LoVo (cell line): ENCODE measurements around the gene NUDT7.

Source experiments
- DNase-seq: peaks from one replicate; pipeline ENCODE4 v3.0.0-alpha.2; 2016; ENCODE audit warnings: low spot score

Gene NUDT7

DNA sequence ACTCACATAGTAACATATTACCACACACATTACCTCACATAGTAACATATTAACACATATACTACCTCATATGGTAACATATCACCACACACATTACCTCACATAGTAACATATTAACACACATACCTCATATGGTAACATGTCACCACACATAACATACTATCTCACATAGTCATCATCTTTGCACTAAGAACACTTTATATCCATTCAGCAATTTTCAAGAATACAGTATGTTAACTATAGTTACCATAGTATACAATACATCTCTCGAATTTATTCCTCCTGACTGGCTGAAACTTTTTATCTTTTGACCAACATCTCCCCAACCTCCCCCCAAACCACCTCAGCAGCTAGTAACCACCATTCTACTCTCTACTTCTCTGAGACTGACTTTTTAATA, 7.6 kb downstream of the NUDT7 start:
- DNase-seq: no peak

DNA sequence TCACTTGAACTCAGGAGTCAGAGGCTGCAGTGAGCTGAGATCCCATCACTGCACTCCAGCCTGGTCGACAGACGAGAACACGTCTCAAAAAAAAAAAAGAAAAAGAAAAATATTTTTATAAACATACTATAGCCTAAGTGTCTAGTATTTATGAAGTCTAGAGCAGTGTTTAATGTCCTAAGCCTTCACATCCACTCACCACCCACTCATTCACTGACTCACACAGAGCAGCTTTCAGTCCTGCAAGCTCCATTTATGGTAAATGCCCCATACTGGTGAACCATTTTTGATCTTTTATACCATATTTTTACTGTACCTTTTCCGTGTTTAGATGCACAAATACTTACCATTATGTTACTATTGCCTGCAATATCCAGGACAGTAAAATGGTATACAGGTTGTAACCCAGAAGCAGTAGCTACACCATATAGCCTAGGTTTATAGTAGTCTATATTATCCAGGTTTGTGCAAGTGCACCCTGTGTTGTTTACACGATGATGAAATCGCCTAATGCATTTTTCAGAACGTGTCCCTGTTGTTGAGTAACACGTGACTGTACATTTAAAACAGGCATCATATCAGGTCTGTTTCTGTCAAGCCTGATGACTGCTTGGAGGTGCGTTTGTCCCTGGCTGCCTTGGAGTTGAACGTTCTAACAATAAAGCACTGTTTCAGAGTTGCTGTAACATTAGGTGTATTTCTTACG, 10.1 kb downstream of the NUDT7 start:
- no peak for DNase-seq

DNA sequence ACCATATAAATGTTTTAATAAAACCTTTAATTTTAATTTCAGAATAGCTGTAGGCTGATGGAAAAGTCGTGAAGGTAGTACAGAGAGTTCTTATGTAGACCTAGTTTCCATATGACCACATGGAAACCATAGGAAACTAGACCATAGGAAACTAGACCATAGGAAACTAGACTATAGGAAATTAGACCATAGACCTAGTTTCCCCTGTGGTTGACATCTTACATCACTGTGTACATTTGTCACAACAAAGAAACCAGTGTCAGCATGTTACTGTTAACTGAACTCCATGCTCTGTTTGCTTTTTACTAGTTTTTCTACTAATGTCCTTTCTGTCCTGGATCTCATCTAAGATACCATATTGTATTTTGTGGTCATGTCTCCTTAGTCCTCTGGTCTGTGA, 14.6 kb downstream of the NUDT7 start:
- no peak for DNase-seq

DNA sequence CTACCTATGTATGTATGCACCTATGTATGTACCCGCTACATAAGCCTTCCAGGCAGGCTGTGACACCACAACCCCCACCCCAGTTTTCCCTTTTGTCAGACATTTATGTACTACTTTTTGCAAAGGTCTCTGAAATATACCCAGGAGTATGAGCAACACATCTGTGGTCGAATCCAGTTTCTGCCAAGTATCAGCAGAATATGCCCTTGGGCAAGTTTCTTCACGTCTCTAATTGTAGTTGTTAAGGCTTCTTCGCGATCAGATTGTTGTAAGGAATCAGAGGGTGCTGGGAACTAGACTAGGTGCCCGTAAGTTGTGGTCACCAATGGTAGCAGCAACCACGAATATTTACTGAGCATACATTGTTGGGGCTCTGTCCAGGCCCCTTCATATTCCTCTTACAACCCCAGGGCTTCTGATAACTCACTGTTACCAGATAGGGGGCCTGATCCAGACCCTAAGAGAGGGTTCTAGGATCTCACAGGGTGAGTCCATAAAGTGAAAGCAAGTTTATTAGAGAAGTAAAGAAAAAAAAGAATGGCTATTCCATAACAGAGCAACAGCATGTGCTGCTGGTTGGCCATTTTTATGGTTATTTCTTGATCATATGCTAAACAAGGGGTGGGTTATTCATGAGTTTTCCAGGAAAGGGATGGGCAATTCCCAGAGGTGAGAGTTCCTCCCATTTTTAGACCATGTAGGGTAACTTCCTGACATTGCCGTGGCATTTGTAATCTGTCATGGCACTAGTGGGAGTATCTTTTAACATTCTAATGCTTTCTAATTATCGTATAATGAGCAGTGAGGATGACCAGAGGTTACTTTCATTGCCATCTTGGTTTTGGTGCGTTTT, 16.6 kb downstream of the NUDT7 start:
- DNase-seq: no peak

DNA sequence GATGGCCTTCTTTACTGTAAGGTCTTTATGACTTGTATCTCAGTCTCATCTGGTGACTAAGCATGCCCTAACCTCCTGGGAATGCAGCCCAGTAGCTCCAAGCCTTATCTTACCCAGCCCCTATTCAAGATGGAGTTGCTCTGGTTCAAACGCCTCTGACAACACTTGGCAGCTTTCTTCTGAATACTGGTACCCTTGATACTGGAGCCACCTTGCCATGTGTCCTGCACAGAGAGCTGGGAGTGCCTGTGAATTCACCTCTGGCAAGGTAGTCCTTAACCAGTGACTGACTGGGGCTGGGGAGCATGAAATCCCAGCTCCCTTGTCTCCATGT, 17.2 kb downstream of the NUDT7 start:
- DNase-seq: no peak

DNA sequence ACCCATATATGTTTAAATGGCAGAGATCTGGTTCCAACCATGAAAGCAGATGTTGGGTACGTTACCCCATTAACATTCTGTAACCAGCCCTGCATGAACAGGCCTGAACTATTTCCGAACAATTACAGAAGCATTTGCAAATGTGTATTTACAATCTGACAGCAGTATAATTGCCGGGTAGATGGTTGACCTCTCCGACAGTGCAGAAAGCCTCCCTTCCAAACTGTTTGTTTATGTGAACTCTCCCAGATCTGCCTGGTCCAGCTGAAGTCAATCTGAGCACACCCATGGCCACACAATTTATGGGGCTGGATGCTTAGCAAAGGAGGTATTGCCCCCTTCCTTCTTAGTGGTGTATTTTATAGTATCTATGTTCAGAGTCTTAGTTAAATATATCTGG, 21.8 kb downstream of the NUDT7 start:
- DNase-seq: no peak

DNA sequence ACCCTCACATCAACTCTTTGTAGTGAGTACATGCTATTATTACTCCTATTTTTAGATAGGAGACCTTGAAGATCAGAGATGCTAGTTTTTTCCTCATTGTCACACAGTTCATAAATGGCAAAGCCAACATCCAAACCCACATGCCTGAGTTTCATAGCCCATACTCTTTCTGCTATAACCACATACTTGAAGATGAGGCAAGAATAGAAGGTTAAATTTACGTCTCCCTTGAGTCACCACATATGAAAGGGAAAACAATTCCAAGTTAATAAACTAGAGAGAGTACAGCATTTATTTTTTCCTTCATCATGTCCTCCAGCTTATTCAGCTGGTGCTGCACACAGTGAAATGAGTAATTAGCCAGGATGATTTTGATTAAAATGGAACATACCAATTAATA, 23.7 kb downstream of the NUDT7 start:
- no peak for DNase-seq

DNA sequence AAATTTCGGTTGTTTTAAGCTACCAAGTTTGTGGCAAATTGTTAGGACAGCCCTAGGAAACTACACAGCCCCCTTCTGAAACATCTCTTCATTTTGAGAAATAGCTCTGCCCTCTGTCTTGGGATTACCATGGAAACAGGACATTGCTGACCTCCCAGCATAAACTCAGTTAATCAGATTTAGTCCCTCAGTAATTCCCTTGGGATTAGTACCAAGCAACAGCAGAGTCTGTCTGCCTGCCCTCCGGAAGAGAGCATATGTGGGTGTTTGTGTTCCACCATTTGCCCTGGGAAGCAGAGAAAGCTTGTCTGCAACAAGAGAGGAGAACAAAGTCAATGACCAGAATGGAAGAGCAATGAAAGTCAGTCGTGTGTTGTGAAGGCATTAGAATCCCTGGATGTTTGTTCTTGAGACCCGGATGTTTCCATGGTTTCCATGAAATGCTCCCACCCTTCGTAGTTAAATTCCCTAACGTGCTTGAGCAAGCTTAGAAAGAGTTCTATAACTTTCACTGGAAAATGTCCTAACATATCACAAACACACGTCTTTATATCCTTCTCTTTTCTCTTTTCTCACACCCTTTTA, 26.2 kb downstream of the NUDT7 start:
- DNase-seq: no peak

DNA sequence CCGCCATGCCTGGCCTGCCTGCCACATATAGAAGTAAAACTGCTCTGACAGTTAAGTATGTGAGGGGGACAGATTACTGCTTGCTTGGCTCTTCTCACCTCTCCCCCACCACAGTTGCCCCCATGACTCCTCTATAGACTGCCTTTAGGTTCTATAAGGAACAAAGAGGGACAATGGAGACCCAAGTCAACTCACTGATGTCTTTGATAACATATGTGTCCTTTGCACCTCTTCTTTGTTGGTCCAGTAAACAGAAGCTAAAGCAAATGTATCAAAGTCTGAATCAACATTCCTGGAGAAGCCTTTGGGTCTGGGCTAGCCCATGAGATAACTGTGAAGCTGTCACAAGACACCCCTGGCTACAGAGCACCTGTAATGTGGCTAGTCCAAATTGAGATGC, 27.1 kb downstream of the NUDT7 start:
- no peak for DNase-seq

DNA sequence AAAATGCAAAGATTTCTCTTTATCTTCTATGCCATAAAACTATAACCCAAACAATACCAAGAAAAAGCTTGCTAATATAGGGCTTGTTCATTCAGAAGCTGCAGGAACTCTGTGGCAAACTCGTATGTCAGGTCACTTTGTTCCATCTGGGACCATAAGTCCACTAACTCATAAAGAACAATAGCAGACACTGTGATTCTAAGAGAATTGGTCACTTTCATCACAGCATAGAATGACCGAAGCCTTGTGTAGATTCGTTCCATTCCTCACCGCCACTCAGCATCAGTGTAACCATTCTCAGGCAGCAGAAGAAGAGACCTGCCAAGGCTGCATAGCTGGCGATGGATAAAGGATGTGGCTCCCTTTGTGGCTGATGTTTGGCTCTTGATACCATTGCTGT, 35.7 kb downstream of the NUDT7 start:
- DNase-seq: no peak

DNA sequence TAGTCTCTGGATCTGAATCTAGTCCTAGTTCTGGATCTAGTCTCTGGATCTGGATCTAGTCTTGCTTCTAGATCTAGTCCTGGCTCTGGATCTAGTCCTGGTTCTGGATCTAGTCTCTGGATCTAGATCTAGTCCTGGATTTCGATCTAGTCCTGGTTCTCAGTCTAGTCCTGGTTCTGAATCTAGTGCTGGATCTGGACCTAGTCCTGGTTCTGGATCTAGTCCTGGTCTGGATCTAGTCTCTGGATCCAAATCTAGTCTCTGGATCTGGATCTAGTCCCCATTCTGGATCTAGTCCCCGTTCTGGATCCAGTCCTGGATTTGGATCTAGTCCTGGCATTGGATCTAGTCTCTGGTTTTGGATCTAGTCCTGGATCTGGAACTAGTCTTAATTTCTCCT, 36.2 kb downstream of the NUDT7 start:
- no peak for DNase-seq

DNA sequence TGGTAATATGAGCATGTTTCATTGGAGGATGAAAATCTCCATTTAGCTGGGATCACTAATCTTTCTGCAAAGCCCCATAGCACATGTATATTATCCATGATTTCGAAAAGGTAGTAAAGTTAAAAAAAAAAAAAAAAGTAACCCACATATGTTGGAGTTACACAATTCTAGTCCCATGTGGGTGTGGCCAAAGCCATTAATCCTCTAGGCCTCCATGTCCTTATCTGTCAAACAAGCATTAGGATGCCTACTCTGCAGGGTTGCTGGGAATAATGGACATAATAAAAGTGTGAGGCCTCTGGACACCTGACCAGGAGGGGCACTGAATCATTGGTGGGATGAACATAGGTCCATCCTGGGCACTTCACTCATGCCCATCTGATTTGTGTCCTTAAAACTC, 36.9 kb downstream of the NUDT7 start:
- DNase-seq: no peak

DNA sequence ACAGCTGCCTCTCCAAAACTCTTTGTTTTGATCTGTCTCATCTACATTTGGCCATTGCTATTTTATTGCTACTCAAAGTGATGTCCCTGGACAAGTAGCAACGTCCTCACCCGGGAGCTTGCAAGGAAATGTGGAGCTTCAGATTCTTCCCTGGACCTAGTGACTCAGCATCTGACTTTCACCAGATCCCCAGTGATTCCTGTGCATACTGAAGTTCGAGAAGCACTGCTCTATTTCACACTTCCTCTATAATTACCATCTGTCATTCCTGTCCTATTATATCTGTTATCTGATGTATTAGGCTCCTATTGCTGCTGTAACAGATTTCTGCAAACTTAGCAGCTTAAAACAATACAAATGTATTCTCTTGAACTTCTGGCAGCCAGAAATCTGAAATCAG, 37.5 kb downstream of the NUDT7 start:
- DNase-seq: no peak

DNA sequence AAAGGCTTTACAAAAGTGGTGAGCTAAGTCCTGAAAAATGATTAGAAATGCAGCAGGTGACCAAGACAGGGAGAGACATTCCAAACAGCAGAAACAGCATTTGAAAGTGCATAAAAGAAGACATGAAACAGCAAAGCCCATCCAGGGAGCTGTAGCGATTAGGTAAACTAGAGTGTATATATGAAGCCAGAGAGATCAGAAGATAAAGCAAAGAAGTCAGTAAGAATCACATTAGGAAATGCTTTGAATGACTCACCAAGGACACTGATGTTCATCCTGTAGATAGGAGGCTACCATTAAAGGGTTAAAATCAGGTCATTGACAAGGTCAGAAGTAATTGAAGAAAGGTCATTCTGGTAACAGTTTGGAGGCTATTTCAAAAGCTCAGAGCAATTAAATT, 38.5 kb downstream of the NUDT7 start:
- no peak for DNase-seq

DNA sequence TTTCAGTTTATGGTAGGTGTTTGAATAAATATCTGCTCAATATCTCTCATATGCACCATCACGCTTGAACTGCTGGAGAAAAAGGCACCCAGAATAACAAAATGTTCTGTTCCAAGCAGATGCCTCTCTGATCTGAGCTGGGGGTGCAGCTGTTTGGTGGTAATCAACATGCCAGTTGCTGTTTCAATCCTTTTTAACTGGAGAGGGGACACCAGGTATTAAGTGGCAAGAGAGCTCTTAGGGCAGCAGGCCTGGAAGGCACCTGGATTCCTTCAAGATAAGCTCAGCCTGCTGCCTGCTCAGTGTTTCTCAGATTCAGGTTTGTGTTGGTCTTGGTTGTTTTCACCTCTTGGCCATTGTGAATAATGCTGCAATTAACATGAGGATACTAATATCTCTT, 38.9 kb downstream of the NUDT7 start:
- DNase-seq: no peak

DNA sequence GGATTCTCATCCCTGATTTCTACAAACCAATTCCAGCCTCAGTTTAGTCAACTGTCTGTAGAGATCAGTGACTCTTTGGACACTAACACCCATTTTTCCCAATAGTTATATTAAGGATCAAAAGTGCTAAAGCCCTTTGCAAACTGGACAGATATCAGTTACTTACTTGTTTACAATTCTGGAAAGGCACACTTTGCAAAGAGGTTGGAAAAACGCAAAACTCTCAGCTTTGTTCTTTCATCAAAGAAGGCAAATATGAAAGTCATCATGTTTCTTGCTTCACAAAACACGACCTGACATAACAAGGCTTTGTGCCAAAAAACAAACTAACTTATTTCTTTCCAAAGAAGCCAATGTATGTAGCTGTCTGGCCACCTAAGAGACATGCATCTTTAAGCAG, 39.9 kb downstream of the NUDT7 start:
- DNase-seq: no peak

DNA sequence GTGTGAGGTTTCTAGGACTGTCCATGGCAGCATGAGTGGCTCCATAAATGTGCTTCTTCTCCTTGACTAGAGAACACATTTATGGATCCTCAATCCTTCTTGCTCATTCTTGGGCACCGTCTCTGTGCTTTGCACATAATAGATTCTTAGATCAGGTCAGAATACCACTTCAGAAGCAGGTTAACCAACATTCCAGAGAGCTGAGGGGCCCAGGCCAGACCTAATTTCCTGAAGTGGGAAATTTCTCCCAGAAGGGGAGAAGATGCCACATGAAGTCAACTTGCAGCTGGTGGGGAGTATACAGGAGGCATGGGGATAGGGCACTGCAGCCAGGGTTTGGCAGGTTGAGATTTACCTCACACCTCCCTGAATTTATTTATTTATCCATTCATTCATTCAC, 41.7 kb downstream of the NUDT7 start:
- DNase-seq: no peak

DNA sequence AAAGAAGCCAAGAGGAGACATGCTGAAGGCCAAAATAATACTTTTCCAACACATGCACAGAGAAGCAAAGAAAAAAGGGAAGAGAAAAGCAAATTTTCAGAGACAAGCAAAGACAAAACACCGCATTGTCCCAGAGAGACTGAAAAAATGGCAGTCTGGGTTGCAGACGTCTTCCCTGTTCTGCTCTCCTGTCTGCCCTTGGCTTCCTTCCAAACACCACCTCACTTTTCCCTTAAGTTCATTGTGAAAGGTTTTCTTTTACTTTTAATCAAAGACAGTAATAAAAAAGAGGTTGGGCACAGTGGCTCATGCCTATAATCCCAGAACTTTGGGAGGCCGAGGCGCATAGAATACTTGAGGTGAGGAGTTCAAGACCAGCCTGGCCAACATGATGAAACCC, 44.9 kb downstream of the NUDT7 start:
- no peak for DNase-seq

DNA sequence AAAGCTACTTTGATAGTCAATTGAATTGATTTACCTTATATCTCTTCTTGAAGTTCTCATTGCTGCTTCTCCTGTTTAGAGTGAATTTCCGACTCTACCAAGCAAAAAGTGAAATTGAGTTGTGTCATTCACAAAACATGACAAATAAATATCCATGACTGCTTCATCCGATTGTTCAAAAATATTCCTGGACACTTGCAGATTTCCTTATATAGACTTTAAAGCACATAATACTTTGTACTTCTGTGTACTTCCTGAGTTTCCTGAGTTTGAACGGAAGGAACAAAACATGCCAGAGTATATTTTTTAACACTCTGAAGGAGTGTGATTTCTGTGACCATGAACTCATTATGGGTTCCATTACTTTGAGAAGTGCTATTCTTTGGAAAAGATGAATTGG, 45.5 kb downstream of the NUDT7 start:
- no peak for DNase-seq

DNA sequence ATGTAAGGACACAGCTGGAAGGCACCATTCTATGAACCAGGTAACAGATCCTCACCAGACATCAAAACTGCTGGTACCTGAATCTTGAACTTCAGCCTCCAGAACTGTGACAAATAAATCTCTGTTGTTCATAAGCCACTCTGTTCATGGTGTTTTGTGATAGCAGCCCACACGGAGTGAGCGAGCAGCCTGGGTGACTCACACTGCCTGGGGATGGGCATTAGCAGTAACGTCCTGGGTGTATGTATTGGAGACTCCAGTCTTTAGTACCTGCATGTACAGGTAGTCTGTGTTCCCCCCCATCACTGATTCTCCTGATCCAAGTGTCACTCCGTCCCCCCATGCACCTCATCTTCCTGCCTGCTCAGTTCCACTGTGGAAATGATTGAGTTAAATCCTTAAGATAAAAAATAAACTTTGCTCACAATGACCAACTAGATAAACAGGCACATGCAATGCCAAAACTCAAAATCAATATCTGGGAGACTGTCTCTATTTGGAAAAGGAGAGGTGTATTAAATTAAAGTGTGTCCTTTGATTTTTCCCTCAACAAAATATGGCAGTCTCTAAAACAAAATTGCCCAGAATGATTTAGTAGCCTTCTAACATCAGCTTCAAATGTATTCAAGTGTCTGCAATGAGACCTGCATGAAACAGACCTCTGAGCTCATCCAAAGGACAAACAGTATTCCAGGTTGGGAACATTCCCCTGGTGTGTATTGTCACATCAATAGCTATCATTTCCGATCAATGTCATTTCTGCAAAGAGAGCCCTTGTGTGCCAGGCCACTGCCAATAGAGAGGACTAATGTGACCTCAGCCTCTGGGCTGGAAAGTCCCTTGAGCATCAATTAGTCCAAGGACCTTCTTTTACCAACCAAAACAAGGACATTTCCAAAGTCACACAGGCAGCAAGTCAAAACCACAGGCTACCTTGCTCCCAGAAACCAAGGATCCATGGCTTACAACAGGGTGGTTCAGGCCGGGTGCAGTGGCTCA, 53.9 kb downstream of the NUDT7 start:
- DNase-seq: no peak

DNA sequence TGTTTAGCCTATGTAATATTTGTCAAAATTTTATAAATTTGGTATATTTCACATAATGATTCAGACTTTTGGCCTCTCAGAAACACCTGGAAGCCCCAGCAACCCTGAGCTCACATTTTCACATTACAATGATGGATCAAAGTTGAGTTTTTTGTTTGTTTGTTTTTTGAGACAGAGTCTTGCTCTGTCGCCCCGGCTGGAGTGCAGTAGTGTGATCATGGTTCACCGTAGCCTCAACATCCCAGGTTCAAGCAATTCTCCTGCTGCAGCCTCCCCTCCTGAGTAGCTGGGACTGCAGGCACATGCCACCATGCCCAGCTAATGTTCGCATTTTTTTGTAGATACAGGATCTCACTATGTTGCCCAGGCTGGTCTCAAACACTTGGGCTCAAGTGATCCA, 55.4 kb downstream of the NUDT7 start:
- no peak for DNase-seq

DNA sequence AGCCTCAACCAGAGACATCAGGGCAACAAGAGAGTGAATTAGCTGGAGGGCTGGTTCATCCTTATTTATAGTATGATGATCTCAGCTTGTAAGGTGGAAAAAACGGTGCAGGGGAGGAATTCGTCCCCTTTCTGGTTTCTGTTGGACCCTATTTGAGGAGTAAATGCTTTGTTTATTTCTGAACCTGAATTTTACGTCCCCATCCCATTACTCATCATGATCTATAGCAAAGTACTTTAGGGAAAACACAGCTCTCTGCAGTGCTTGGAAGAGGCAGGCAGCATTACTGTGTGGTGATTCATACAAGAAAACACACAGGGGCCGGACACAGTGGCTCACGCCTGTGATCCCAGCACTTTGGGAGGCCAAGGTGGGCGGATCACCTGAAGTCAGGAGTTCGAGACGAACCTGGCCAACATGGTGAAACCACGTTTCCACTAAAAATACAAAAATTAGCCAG, 58.1 kb downstream of the NUDT7 start:
- DNase-seq: no peak
